Large intestine (tissue), 3 donors: ENCODE data around the gene PCCB. TPM values are rescaled to one million over a fixed set of nuclear protein-coding genes. Genes with fewer than 3 reads are reported as not detected.

Experiments used
- DNase-seq, 2 donors: peaks; one replicate each; pipeline versions ENCODE4 v3.0.0 to v3.0.0-alpha.2; 2013
- H3K27ac ChIP-seq: one replicate; pipeline ENCODE4 v1.5.1; 2013; ENCODE audit warnings: low read length
- H3K27me3 ChIP-seq: 2 replicates; pipeline ENCODE4 v1.6.1; 2013; ENCODE audit warnings: low read length; ENCODE audit not compliant: control insufficient read depth, insufficient read depth
- H3K36me3 ChIP-seq: 2 replicates; pipeline ENCODE4 v1.6.1; 2013; ENCODE audit warnings: low read length; ENCODE audit not compliant: control insufficient read depth, insufficient read depth
- H3K4me1 ChIP-seq: one replicate; pipeline ENCODE4 v1.6.1; 2013; ENCODE audit warnings: low read length; ENCODE audit not compliant: control insufficient read depth, insufficient read depth
- H3K4me3 ChIP-seq: one replicate; pipeline ENCODE4 v1.5.1; 2013; ENCODE audit warnings: low read length
- H3K9me3 ChIP-seq: one replicate; pipeline ENCODE4 v1.6.1; 2013; ENCODE audit warnings: mild to moderate bottlenecking, low read depth, low read length, moderate library complexity; ENCODE audit not compliant: control insufficient read depth
- WGBS: methylation state at CpG from one replicate; pipeline ENCODE4 v1.1.5; 2013; ENCODE audit warnings: low lambda C conversion rate; ENCODE audit not compliant: insufficient coverage; 5-methylcytosine and 5-hydroxymethylcytosine counted together
- polyA plus RNA-seq: library from polyadenylated mRNA; unstranded; fragments of 120-200 nt; gene quantifications from one replicate; pipeline ENCODE4 v1.2.1, GENCODE V29; 2013

PCCB gene
- polyA plus RNA-seq, 1 donor, result 33.1 TPM

DNA sequence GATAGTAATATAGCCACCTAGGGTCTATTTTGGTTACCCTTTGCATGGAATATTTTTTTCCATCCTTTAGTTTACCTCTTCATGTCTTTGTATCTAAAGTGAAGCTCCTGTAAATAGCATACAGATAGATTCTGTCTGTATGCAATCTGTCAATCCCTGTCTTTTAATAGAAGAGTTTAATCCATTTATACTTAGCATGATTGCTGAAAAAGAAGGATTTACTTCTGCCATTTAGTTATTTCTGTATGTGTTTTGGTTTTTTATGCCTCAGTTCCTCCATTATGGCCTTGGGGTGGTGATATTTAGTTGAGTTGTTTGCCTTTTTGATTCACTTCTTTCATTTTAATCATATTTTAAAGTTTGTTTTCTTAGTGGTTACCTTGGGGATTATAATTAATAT, 29.0 kb downstream of the PCCB start:
- DNase-seq, result no peak
- Histone ChIP-seq H3K9me3 (peaks cover 17% of the 10 kb centered on the region), H3K27me3 (no peaks in the 10 kb centered on the region), H3K4me1 (no peaks in the 10 kb centered on the region), H3K27ac (no peak overlapping the region), H3K4me3 (no peak overlapping the region), H3K36me3 (peaks cover 36% of the 10 kb centered on the region)

DNA sequence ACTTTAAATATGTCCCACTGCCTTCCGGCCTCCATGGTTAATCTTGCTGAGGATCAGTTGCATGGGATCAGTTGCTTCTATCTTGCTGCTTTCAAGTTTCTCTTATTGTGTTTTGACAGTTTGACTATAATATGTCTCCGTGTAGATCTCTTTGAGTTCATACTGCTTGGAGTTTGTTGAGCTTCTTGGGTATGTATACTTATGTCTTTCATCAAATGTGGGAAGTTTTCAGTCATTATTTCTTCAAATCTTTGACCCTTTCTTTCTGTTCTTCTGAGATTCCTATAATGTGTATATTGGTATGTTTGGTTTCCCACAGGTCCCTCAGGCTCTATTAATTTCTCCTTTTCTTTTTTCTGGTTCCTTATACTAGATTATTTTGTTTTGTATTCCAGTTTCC, 30.8 kb downstream of the PCCB start:
- DNase-seq, result no peak
- Histone ChIP-seq H3K4me3 (no peak overlapping the region), H3K27me3 (no peaks in the 10 kb centered on the region), H3K36me3 (peaks cover 43% of the 10 kb centered on the region), H3K9me3 (peaks cover 15% of the 10 kb centered on the region), H3K4me1 (no peaks in the 10 kb centered on the region), H3K27ac (no peak overlapping the region)
- 92% methylated on average over 2 of the region's 2 CpGs for WGBS

DNA sequence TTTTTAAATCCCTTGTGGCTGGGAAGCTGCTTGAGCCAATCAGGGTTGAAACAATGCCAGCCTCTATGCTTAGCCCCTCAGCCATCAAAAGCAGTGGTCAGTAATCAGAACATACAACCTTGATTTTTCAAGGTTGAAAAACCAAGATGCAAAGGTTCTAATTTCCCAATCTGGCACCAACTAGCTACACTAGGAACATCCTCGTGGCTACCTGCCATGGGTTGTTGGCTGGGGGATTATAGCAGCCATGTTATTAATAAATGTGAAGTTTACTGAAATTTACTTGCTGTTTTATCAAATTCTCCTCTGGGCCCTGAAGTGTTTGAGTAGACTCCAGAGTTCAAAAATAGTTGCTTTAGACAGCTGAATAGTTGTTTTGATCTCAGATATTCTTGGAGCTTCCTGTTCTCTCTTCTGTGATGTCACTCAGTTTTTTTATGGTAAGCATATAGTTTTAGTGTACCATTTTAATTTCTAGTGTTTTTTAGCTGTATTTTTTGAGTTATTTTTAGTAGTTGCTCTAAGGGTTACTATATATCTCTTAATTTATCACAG, 31.9 kb downstream of the PCCB start:
- WGBS, result no CpG with 5 or more reads among the region's 1 CpG
- H3K36me3 ChIP-seq, result peaks cover 38% of the 10 kb centered on the region
- H3K4me3 ChIP-seq, result no peak overlapping the region
- no peak for DNase-seq
- no peaks in the 10 kb centered on the region for H3K4me1 ChIP-seq
- H3K27ac ChIP-seq, result no peak overlapping the region
- H3K9me3 ChIP-seq, result peaks cover 15% of the 10 kb centered on the region
- H3K27me3 ChIP-seq, result no peaks in the 10 kb centered on the region

DNA sequence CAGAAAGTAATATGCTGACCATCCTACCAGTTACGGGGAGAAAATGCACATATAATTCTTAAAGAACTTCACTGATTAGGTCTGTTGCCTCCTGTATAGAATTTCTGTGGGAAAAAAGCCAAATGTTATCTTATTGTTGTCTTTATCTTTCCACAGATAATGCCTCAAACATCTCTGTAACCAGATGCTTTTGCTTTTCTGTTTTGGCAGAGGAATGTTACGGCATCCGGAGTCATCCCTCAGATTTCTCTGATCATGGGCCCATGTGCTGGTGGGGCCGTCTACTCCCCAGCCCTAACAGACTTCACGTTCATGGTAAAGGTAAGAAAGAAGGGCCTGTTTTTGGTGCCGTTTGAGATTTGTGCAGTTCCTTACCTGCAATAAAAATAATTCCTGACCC, 33.5 kb downstream of the PCCB start:
- H3K4me3 ChIP-seq, result no peak overlapping the region
- no peaks in the 10 kb centered on the region for H3K4me1 ChIP-seq
- H3K27me3 ChIP-seq, result no peaks in the 10 kb centered on the region
- H3K27ac ChIP-seq, result no peak overlapping the region
- H3K9me3 ChIP-seq, result peaks cover 15% of the 10 kb centered on the region
- H3K36me3 ChIP-seq, result peaks cover 26% of the 10 kb centered on the region
- no CpG with 5 or more reads among the region's 6 CpGs for WGBS
- no peak for DNase-seq

DNA sequence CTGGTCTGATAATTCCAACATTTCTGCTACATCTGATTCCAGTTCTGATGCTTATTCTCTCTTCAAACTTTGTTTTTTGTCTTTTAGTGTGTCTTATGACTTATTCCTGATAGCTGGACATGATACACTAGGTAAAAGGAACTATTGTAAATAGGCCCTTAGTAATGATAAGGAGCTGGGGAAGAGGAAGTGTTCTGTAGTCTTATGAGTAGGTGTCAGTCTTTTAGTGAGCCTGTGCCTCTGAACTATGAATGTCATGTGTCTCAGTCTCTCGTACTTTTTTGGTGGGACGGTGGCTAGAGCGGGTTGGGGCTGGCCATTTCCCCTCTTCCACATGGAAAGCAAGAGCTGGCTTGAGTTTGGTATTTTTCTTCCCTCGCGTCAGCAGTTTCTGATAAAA, 41.2 kb downstream of the PCCB start:
- Histone ChIP-seq H3K27me3 (no peaks in the 10 kb centered on the region), H3K4me1 (no peaks in the 10 kb centered on the region), H3K4me3 (no peak overlapping the region), H3K9me3 (no peaks in the 10 kb centered on the region), H3K36me3 (peaks cover 15% of the 10 kb centered on the region), H3K27ac (no peak overlapping the region)
- no peak for DNase-seq
- WGBS, result no CpG with 5 or more reads among the region's 5 CpGs

DNA sequence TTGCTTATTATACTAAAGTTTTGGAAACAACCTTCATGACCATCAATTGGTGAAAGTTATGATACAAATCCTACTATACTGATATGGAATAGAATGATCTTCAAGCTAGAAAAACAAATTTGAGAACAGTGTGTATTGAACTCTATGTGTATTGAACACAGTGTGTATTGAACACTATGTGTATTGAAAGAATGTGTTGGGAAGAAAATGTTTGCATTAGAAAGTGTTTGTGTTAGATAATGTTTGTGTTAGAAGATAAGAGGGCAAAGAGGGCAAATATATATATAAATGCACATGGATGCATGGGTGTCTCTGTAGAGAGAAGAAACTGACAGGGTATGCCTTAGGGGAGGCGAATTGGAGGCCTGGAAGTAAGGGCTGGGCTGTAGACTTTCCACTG, 42.4 kb downstream of the PCCB start:
- WGBS, result no CpG with 5 or more reads among the region's 1 CpG
- Histone ChIP-seq H3K4me3 (no peak overlapping the region), H3K4me1 (no peaks in the 10 kb centered on the region)

DNA sequence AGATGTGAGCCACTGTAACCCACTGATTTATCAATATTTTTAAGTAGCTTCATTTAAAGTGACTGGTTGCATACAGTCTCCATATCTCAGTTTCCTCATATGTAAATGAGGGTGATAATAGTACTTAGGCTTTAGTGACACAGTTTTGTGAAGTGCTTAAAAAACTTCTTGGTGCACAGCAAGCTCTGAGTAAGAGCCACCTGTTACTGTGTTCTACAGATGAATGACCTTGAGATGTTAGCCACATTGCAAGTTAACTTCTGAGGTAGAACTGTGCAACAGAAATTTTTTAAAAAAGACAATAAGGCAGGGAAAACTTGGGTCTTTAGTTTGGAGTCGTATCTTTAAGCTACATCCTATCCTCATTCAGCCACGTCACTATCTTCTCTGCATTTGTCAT, 43.1 kb downstream of the PCCB start:
- Histone ChIP-seq H3K4me1 (no peaks in the 10 kb centered on the region), H3K36me3 (peaks cover 18% of the 10 kb centered on the region), H3K4me3 (no peak overlapping the region), H3K27me3 (no peaks in the 10 kb centered on the region), H3K27ac (no peak overlapping the region), H3K9me3 (no peaks in the 10 kb centered on the region)
- DNase-seq, result no peak
- WGBS, result no CpG with 5 or more reads among the region's 2 CpGs

More for the DNA sequence above, 42.4 kb downstream of the PCCB start:
- Histone ChIP-seq H3K27me3 (no peaks in the 10 kb centered on the region), H3K36me3 (peaks cover 13% of the 10 kb centered on the region), H3K9me3 (no peaks in the 10 kb centered on the region), H3K27ac (no peak overlapping the region)
- DNase-seq, result no peak

DNA sequence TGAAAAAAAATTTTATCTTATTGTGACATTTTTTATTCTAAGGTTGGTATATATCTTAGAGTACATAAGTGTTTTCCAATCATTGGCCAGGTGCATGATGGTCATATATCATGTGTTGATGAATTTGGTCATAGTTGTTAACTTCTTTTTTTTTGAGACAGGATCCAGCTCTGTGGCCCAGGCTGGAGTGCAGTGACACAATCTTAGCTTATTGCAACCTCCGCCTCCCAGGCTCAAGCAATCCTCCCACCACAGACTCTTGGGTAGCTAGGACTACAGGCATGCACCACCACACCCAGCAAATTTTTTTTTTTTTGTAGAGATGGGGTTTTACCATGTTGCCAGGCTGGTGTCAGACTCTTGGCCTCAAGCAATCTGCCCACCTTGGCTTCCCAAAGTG, 44.0 kb downstream of the PCCB start:
- WGBS, result no CpG with 5 or more reads among the region's 1 CpG
- peaks cover 24% of the 10 kb centered on the region for H3K36me3 ChIP-seq
- no peaks in the 10 kb centered on the region for H3K9me3 ChIP-seq

DNA sequence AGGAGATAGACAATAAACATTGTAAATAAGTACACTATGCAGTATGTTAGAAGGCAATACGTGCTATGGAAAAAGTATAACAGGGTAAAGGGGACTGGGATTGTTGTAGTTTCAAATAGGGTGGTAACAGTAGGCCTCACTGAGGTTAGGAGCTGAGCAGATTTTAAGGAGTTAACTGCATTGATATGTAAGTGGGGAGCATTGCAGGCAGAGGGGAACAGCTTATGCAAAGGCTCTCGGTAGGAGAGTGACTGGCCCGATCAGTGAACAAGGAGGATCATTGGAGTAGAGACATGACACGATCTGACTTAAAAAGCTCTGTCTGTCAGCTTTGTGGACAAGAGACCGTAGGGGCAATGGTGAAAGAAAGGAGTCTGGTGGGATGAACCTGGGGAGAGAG, 46.8 kb downstream of the PCCB start:
- H3K27me3 ChIP-seq, result no peaks in the 10 kb centered on the region
- 83% methylated on average over 1 of the region's 5 CpGs for WGBS
- no peaks in the 10 kb centered on the region for H3K4me1 ChIP-seq
- no peaks in the 10 kb centered on the region for H3K9me3 ChIP-seq
- no peak overlapping the region for H3K27ac ChIP-seq
- DNase-seq, result no peak
- peaks cover 39% of the 10 kb centered on the region for H3K36me3 ChIP-seq
- no peak overlapping the region for H3K4me3 ChIP-seq

More for the DNA sequence above, 44.0 kb downstream of the PCCB start:
- Histone ChIP-seq H3K27ac (no peak overlapping the region), H3K4me3 (no peak overlapping the region), H3K27me3 (no peaks in the 10 kb centered on the region), H3K4me1 (no peaks in the 10 kb centered on the region)
- no peak for DNase-seq

DNA sequence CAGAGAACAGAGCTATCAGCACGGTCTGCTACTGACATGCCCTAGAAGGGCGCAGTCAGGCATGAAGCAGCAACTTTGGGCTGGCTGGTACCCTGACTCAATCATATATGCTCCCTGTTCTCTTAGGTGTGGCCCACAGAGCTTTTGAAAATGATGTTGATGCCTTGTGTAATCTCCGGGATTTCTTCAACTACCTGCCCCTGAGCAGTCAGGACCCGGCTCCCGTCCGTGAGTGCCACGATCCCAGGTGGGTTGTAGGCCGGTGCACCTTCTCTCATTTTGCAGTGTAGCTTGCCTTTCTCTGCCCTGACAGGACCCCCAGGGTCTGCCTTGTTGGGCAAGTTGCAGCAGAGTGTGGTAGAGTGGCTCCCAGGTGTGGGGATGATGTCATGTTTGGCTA, 47.7 kb downstream of the PCCB start:
- Histone ChIP-seq H3K27me3 (no peaks in the 10 kb centered on the region), H3K36me3 (peaks cover 39% of the 10 kb centered on the region), H3K27ac (no peak overlapping the region), H3K4me3 (no peak overlapping the region), H3K4me1 (no peaks in the 10 kb centered on the region), H3K9me3 (no peaks in the 10 kb centered on the region)
- DNase-seq, result no peak
- WGBS, result no CpG with 5 or more reads among the region's 8 CpGs

DNA sequence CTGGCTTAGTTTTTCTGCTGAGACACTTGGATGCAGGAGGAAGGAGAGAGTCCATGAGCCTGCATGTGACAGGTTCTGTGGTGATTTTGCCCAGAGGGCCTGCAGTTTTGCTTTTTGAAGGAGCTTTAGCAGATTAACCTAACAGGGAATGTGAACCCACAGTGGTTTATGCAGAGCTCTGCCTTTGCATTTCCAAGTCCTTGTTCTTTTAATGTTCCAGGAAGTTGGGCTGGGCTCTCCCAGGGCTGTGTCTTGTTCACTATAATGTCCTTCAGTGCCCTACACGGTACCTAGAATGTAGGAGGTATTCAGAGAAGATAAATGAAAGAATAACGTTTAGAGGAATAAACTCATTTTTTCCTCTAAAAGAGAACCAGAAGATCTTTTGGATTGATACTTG, 50.3 kb downstream of the PCCB start:
- H3K36me3 ChIP-seq, result peaks cover 32% of the 10 kb centered on the region
- WGBS, result 100% methylated on average over 1 of the region's 2 CpGs
- no peak for DNase-seq

More for the DNA sequence above, 50.3 kb downstream of the PCCB start:
- no peak overlapping the region for H3K27ac ChIP-seq
- no peaks in the 10 kb centered on the region for H3K9me3 ChIP-seq
- no peak overlapping the region for H3K4me3 ChIP-seq
- H3K4me1 ChIP-seq, result no peaks in the 10 kb centered on the region
- no peaks in the 10 kb centered on the region for H3K27me3 ChIP-seq
